NCI-H460 (cell line): ENCODE measurements around the gene ARHGAP44. TPM values are rescaled to one million over a fixed set of nuclear protein-coding genes. Genes with fewer than 3 reads are reported as not detected.

Source experiments
- small RNA-seq, 2 experiments: library from RNA; depleted of rRNA; stranded (forward); fragments of <200 nt; gene quantifications; one replicate each; pipeline ENCODE3, GENCODE V24; 2014
- total RNA-seq: library from RNA; depleted of rRNA; stranded (reverse); fragments of >200 nt; shearing (Covaris generic); gene quantifications from 2 replicates; pipeline ENCODE4 v1.2.3, GENCODE V29; 2014; rRNA removed

ARHGAP44 gene
- total RNA-seq, 1 experiment from 2014 or later, result 2.1 TPM

Small RNA genes within 50 kb of the gene (small RNA-seq; reads per million reads assigned to genes)
- gene MIR1269B, result 0 reads per million in 2 experiments

Other genes with a start within 250 kb of the ARHGAP44 start
- 0.02 TPM in 1 of 2 replicates, not detected in the other for gene MYOCD, start 123.6 kb upstream of the ARHGAP44 start, total RNA-seq
- 75.9 and 78.3 TPM in 2 replicates for gene ELAC2, start 228.5 kb downstream of the ARHGAP44 start, total RNA-seq